Measurements from ENCODE around the gene ACTMAP. TPM values are rescaled to one million over a fixed set of nuclear protein-coding genes. Genes with fewer than 3 reads are reported as not detected.
A peak's percentile ranks its signal among the peaks of the same experiment; 100 is the strongest.

The ACTMAP gene
- total and polyA plus RNA-seq, 2 of the 13 experiments (the other 11 are each of a cell fraction or from before 2014, with no cell fraction given): 2.2 to 7.9 TPM

DNA sequence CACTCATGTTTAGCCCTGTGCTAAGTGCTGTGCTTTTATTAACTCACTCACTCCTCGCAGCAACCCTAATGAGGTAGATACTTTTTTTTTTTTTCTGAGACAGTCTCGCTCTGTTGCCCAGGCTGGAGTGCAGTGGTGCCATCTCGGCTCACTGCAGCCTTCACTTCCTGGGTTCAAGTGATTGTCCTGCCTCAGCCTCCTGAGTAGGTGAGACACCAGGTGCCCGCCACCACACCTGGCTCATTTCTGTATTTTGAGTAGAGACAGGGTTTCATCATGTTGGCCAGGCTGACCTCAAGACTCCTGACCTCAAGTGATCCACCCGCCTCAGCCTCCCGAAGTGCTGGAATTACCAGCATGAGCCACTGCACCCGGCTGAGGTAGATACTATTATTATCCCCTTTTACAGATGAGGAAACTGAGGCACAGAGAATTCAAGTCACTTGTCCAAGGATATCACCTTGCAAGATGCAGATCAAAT, 30.8 kb downstream of the ACTMAP start:
- Histone ChIP-seq H3K4me2 (ENCODE audit: low read depth, low read length) (peak overlapping the region; percentile 94), H3K4me1 (ENCODE audit: insufficient read depth, low read length) (peaks cover 48% of the 10 kb centered on the region), H3K4me3 (replicated peaks in 1 of 3; ENCODE audit: insufficient read depth in 1 of 3, low read depth in 2 of 3, low read length in 3 of 3) (peak overlapping the region; percentile 90 to 99 (median 92)), H3K9me3 (ENCODE audit: low read length) (no peaks in the 10 kb centered on the region), H3K27ac (ENCODE audit: extremely low read length, insufficient read depth, low read length) (peak overlapping the region; percentile 95), H2AFZ (ENCODE audit: low read length) (no peak overlapping the region), H3K36me3 (replicated peaks in 1 of 2; ENCODE audit: control insufficient read depth in 1 of 2, insufficient read depth in 2 of 2, low read length in 2 of 2) (peaks cover 4 to 19% of the 10 kb centered on the region in 2 experiments; a peak in 4 of 5 replicates), H3K9ac (ENCODE audit: insufficient read depth, low read depth, low read length) (peak overlapping the region; percentile 96), H3K79me2 (ENCODE audit: insufficient read depth, low read length) (peaks cover 57% of the 10 kb centered on the region), H3K27me3 (ENCODE audit: control insufficient read depth in 1 of 2, insufficient read depth in 2 of 2, low read length in 2 of 2) (no peaks in the 10 kb centered on the region; a peak in 1 of 5 replicates), H4K20me1 (ENCODE audit: insufficient read depth, low read length) (0 out of 2 replicates have a peak, but pooled peaks cover 4% of the 10 kb centered on the region)
- DNase-seq (ENCODE audit: low spot score): no peak
- ChIA-PET CTCF (ENCODE audit: low intra/inter-chr PET ratio, low total read pairs) (no interaction called here), POLR2A (interaction anchor here (0.8 to 1.5 kb wide), 9 partner anchors 12 to 58 kb away, joined by 3 to 14 read pairs (median 4); partner anchors contain the start of genes ACTMAP, RAB4B and SNRPA)
- in situ Hi-C loops (cut with HindIII; ENCODE audit: extremely low pct_ligation_motif_present, low pct_unique_long_range_greater_than_20kb) (loop anchor here (5.0 kb wide), 1 partner anchor 33 kb away; the partner anchor contains the start of genes ACTMAP and SNRPA), intact Hi-C loops (cut with micrococcal nuclease; ENCODE audit: unreplicated experiment) (loop anchor here (2.0 to 5.0 kb wide), 2 partner anchors 31 to 88 kb away; partner anchors contain the start of genes ACTMAP and SNRPA)
- no TSS peak for BruUV-seq (replicated peaks)
- no peak for ATAC-seq
- 0 out of 2 replicates have a peak, but pooled peaks have one; percentile 43 for TF ChIP-seq ZNF672 (CRISPR knock-in tag; IDR thresholded peaks at IDR 0.05)
- TF ChIP-seq ZNF207 (IDR thresholded peaks at IDR 0.05; ENCODE audit: borderline replicate concordance): no peak
- TF ChIP-seq ZMYM3 (CRISPR knock-in tag; IDR thresholded peaks at IDR 0.05): 0 out of 2 replicates have a peak, but pooled peaks have one; percentile 8
- TF ChIP-seq, protein P1, sequence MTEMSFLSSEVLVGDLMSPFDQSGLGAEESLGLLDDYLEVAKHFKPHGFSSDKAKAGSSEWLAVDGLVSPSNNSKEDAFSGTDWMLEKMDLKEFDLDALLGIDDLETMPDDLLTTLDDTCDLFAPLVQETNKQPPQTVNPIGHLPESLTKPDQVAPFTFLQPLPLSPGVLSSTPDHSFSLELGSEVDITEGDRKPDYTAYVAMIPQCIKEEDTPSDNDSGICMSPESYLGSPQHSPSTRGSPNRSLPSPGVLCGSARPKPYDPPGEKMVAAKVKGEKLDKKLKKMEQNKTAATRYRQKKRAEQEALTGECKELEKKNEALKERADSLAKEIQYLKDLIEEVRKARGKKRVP (CRISPR knock-in tag; IDR thresholded peaks at IDR 0.05): peak in 1 of 2 experiments; percentile 44; a peak in 1 of 4 replicates
- no peak for TF ChIP-seq PRPF4 (IDR thresholded peaks at IDR 0.05; ENCODE audit: low read depth, low read length, poor library complexity, severe bottlenecking)
- no peak for TF ChIP-seq SP2 (CRISPR knock-in tag; IDR thresholded peaks at IDR 0.05)
- TF ChIP-seq ZNF629 (CRISPR knock-in tag; conservative IDR thresholded peaks at IDR 0.05): peak; percentile 84
- TF ChIP-seq, protein P2, sequence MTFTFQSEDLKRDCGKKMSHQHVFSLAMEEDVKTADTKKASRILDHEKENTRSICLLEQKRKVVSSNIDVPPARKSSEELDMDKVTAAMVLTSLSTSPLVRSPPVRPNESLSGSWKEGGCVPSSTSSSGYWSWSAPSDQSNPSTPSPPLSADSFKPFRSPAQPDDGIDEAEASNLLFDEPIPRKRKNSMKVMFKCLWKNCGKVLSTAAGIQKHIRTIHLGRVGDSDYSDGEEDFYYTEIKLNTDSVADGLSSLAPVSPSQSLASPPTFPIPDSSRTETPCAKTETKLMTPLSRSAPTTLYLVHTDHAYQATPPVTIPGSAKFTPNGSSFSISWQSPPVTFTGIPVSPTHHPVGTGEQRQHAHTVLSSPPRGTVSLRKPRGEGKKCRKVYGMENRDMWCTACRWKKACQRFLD (CRISPR knock-in tag; IDR thresholded peaks at IDR 0.05; ENCODE audit: borderline replicate concordance): no peak
- no peak; the same call in 1 of the 2 replicates for TF ChIP-seq ZBTB20 (CRISPR knock-in tag; IDR thresholded peaks at IDR 0.05; ENCODE audit: borderline replicate concordance, low read depth)
- TF ChIP-seq ZNF652 (CRISPR knock-in tag; IDR thresholded peaks at IDR 0.05; ENCODE audit: borderline replicate concordance, low read depth): no peak
- TF ChIP-seq PHF21A (CRISPR knock-in tag; IDR thresholded peaks at IDR 0.05): no peak
- TF ChIP-seq NCOA5 (CRISPR knock-in tag; IDR thresholded peaks at IDR 0.05): no peak
- TF ChIP-seq, protein P3, sequence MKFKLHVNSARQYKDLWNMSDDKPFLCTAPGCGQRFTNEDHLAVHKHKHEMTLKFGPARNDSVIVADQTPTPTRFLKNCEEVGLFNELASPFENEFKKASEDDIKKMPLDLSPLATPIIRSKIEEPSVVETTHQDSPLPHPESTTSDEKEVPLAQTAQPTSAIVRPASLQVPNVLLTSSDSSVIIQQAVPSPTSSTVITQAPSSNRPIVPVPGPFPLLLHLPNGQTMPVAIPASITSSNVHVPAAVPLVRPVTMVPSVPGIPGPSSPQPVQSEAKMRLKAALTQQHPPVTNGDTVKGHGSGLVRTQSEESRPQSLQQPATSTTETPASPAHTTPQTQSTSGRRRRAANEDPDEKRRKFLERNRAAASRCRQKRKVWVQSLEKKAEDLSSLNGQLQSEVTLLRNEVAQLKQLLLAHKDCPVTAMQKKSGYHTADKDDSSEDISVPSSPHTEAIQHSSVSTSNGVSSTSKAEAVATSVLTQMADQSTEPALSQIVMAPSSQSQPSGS (CRISPR knock-in tag; IDR thresholded peaks at IDR 0.05): no peak
- TF ChIP-seq ZNF780A (CRISPR knock-in tag; IDR thresholded peaks at IDR 0.05): 0 out of 2 replicates have a peak, but pooled peaks have one; percentile 35
- 22% methylated on average over 7 of the region's 7 CpGs for WGBS (ENCODE audit: low lambda C conversion rate)
- no peak for FAIRE-seq
